ENCODE data around the gene SCO2. TPM values are rescaled to one million over a fixed set of nuclear protein-coding genes. Genes with fewer than 3 reads are reported as not detected.

SCO2 gene
- total and polyA plus RNA-seq, 10 of the 15 experiments (the other 5 are each of a cell fraction or from before 2014, with no cell fraction given), result 0.18 to 16.0 (median 2.4) TPM; not detected in 1

GRCh38 chr22:50522208-50522805 is 3.1 kb downstream of the SCO2 start:
- intact Hi-C loops (cut with micrococcal nuclease; ENCODE audit: unreplicated experiment), result no loop called here
- H3K4me2 ChIP-seq (ENCODE audit: control insufficient read depth, insufficient read depth), result no peak overlapping the region
- RAD21 ChIA-PET (ENCODE audit: unreplicated experiment), result interaction anchor here (1.2 to 4.4 kb wide), 2 partner anchors 13 to 99 kb away, joined by 3 to 64 read pairs; partner anchors contain the start of genes LMF2 and NCAPH2
- peaks cover 4% of the 10 kb centered on the region for H3K4me1 ChIP-seq (ENCODE audit: control insufficient read depth, insufficient read depth, low read length)
- FAIRE-seq (no peak), ATAC-seq (no peak), DNase-seq (ENCODE audit: low read depth, low spot score) (no peak)
- H2AFZ ChIP-seq (ENCODE audit: control insufficient read depth, low read depth, low read length), result no peak overlapping the region
- peaks cover 5 to 45% of the 10 kb centered on the region in 2 experiments; a peak in 3 of 4 replicates for H3K36me3 ChIP-seq (ENCODE audit: control insufficient read depth in 2 of 2, insufficient read depth in 2 of 2, low read length in 1 of 2)
- H3K9me3 ChIP-seq (replicated peaks; ENCODE audit: control insufficient read depth, insufficient read depth, low read length), result no peaks in the 10 kb centered on the region
- POLR2A ChIA-PET, result interaction anchor here (4.9 kb wide), 1 partner anchor 13 kb away, joined by 84 read pairs; the partner anchor contains the start of genes LMF2 and NCAPH2
- no peaks in the 10 kb centered on the region for H3K27me3 ChIP-seq (replicated peaks in 1 of 2; ENCODE audit: control insufficient read depth in 2 of 2, insufficient read depth in 2 of 2, low read length in 1 of 2)
- in situ Hi-C loops (cut with MboI), result no loop called here
- 97% methylated on average over 13 of the region's 15 CpGs for WGBS (ENCODE audit: insufficient coverage, insufficient replicate concordance, low lambda C conversion rate, missing lambda C conversion rate)
- no TSS peak for BruUV-seq (replicated peaks)
- H3K4me3 ChIP-seq, result no peak overlapping the region
- no peak for TF ChIP-seq ZBTB11 (CRISPR knock-in tag; IDR thresholded peaks at IDR 0.05)
- no peak for TF ChIP-seq E4F1 (IDR thresholded peaks at IDR 0.05; ENCODE audit: borderline replicate concordance, partially characterized antibody)
- TF ChIP-seq TCF3 (IDR thresholded peaks at IDR 0.05; ENCODE audit: borderline replicate concordance, insufficient read depth, low read depth, low read length), result no peak
- TF ChIP-seq POU2F2 (IDR thresholded peaks at IDR 0.05; ENCODE audit: borderline replicate concordance, low read depth, low read length), result no peak
- TF ChIP-seq IKZF2 (IDR thresholded peaks at IDR 0.05), result no peak
- no peak for TF ChIP-seq SIN3A (IDR thresholded peaks at IDR 0.05; ENCODE audit: low read depth, low read length)
- TF ChIP-seq MEF2A (IDR thresholded peaks at IDR 0.05; ENCODE audit: insufficient read depth, low read depth, low read length), result no peak
- no peak for TF ChIP-seq MEF2B (IDR thresholded peaks at IDR 0.05; ENCODE audit: partially characterized antibody, poor library complexity, severe bottlenecking)
- TF ChIP-seq CBX5 (IDR thresholded peaks at IDR 0.05; ENCODE audit: low read depth), result no peak
- TF ChIP-seq ETV6 (conservative IDR thresholded peaks at IDR 0.05 in 1 of 2, IDR thresholded peaks at IDR 0.05 in 1 of 2; ENCODE audit: borderline replicate concordance in 1 of 2, low read depth in 1 of 2), result no peak
- no peak for TF ChIP-seq RUNX3 (IDR thresholded peaks at IDR 0.05; ENCODE audit: low read length)
- no peak for TF ChIP-seq KAT2A (conservative IDR thresholded peaks at IDR 0.05; ENCODE audit: control insufficient read depth, low read depth, low read length)
- no peak for TF ChIP-seq EP300 (IDR thresholded peaks at IDR 0.05; ENCODE audit: borderline replicate concordance in 1 of 2, control insufficient read depth in 1 of 2, low read depth in 2 of 2, low read length in 2 of 2)
- no peak overlapping the region for H3K9ac ChIP-seq (ENCODE audit: control insufficient read depth, insufficient read depth, low read length)
- H3K79me2 ChIP-seq (ENCODE audit: control insufficient read depth, insufficient read depth, low read length), result peaks cover 27% of the 10 kb centered on the region
- SMC1A ChIA-PET (ENCODE audit: uncharacterized antibody, unreplicated experiment), result interaction anchor here (1.2 kb wide), 1 partner anchor 13 kb away, joined by 3 read pairs; no protein-coding TSS in a partner anchor
- CTCF ChIA-PET, result interaction anchor here (1.5 kb wide), 1 partner anchor 13 kb away, joined by 4 read pairs; no protein-coding TSS in a partner anchor
- H3K27ac ChIP-seq (ENCODE audit: control insufficient read depth, insufficient read depth), result no peak overlapping the region
- no peaks in the 10 kb centered on the region for H4K20me1 ChIP-seq (ENCODE audit: control insufficient read depth, insufficient read depth)

All from GM12878 (cell line).